HCT116 (cell line): ENCODE data around the gene TNFRSF1A. TPM values are rescaled to one million over a fixed set of nuclear protein-coding genes. Genes with fewer than 3 reads are reported as not detected.

Experiments used
- ATAC-seq: fragments of 200-7000 bp; cut with Tn5 transposase; 2 replicates; pipeline ENCODE4 v1.9.1; 2020; ENCODE audit warnings: mild to moderate bottlenecking, moderate library complexity
- BruUV-seq: library from RNA; stranded (reverse); fragments of 400-500 nt; replicated peaks from 2 replicates; lab custom pipeline; 2021; lab: Mats Ljungman, UMichigan
- CTCF ChIA-PET: fragments of 300-600 bp; sonication (Branson Sonifier 250); formaldehyde crosslinking; loops from one replicate; lab custom pipeline; 2021; ENCODE audit warnings: antibody characterized with exemption; lab: Charles Lee
- POLR2A ChIA-PET: fragments of 300-600, 350-600 bp; sonication (Branson Sonifier 250); formaldehyde crosslinking; loops from one replicate; lab custom pipeline; 2021; ENCODE audit warnings: antibody characterized with exemption; lab: Charles Lee
- RAD21 ChIA-PET, 2 experiments: fragments of 300-600 bp; sonication (Branson Sonifier 250); formaldehyde crosslinking; loops; one replicate each; lab custom pipeline; 2023; ENCODE audit warnings: low total read pairs in 2 of 2; ENCODE audit not compliant: uncharacterized antibody in 2 of 2, unreplicated experiment in 2 of 2, low non-redundant PET in 1 of 2; lab: Charles Lee
- DNase-seq: peaks from one replicate; pipeline ENCODE4 v3.0.0-alpha.2; 2010; ENCODE audit warnings: low read depth, low spot score
- H2AFZ ChIP-seq: fragments of 200-600 bp; shearing (Covaris generic), sonication (generic); 2 replicates; pipeline ENCODE4 v1.6.1; 2017; ENCODE audit warnings: low read depth, mixed run types, mixed read lengths, antibody characterized with exemption, low read length; ENCODE audit not compliant: poor library complexity, severe bottlenecking
- H3K27ac ChIP-seq: 2 replicates; pipeline ENCODE4 v1.5.1; 2012; ENCODE audit warnings: low read depth, low read length
- H3K27me3 ChIP-seq: fragments of 200-600 bp; sonication (generic); 2 replicates; pipeline ENCODE4 v1.6.1; 2016; ENCODE audit warnings: mixed run types, low read length, mixed read lengths; ENCODE audit not compliant: insufficient read depth
- H3K36me3 ChIP-seq, 2 experiments: fragments of 200-500 bp in 1 of 2; fragments of 200-600 bp in 1 of 2; sonication (Bioruptor generic) in 1 of 2; sonication (generic) in 1 of 2; 2 replicates each; pipeline versions ENCODE4 v1.5.1 to v1.6.1; 2014 to 2016; ENCODE audit warnings: low read length in 2 of 2, inconsistent platforms in 1 of 2, mixed read lengths in 1 of 2, mixed run types in 1 of 2; ENCODE audit not compliant: insufficient read depth in 2 of 2, control insufficient read depth in 1 of 2
- H3K4me1 ChIP-seq, 2 experiments: fragments of 200-600 bp in 1 of 2; sonication (generic) in 1 of 2; 2 replicates each; pipeline versions ENCODE4 v1.5.1 to v1.6.1; 2012 to 2017; ENCODE audit warnings: low read length in 2 of 2, inconsistent platforms in 1 of 2, mild to moderate bottlenecking in 1 of 2, mixed read lengths in 1 of 2, mixed run types in 1 of 2, moderate library complexity in 1 of 2; ENCODE audit not compliant: insufficient read depth in 2 of 2, control insufficient read depth in 1 of 2
- H3K4me2 ChIP-seq: fragments of 200-600 bp; sonication (generic); 2 replicates; pipeline ENCODE4 v1.6.1; 2017; ENCODE audit warnings: mixed run types, low read length, mixed read lengths
- H3K4me3 ChIP-seq, 2 experiments: fragments of 200-600 bp in 1 of 2; sonication (generic) in 1 of 2; replicated peaks in 1 of 2; 2 replicates each; pipeline ENCODE4 v1.5.1; 2011 to 2016; ENCODE audit warnings: low read length in 2 of 2, control low read depth in 1 of 2, low read depth in 1 of 2, mild to moderate bottlenecking in 1 of 2, mixed read lengths in 1 of 2, mixed run types in 1 of 2
- H3K79me2 ChIP-seq: fragments of 200-600 bp; sonication (generic); 2 replicates; pipeline ENCODE4 v1.6.1; 2017; ENCODE audit warnings: mild to moderate bottlenecking, mixed run types, low read length, moderate library complexity, mixed read lengths; ENCODE audit not compliant: insufficient read depth
- H3K9ac ChIP-seq: fragments of 200-600 bp; sonication (generic); 2 replicates; pipeline ENCODE4 v1.6.1; 2016; ENCODE audit warnings: low read length, mixed read lengths
- H3K9me2 ChIP-seq: fragments of 200-600 bp; sonication (generic), shearing (Covaris generic); 2 replicates; pipeline ENCODE4 v1.6.1; 2017; ENCODE audit warnings: mixed run types, mild to moderate bottlenecking, moderate library complexity; ENCODE audit not compliant: insufficient read depth
- H3K9me3 ChIP-seq, 2 experiments: fragments of 200-500 bp in 1 of 2; fragments of 200-600 bp in 1 of 2; sonication (Bioruptor generic) in 1 of 2; sonication (generic) in 1 of 2; 2 replicates each; pipeline ENCODE4 v1.6.1; 2014 to 2017; ENCODE audit warnings: low read length in 2 of 2, mixed read lengths in 2 of 2, inconsistent platforms in 1 of 2, low read depth in 1 of 2, mild to moderate bottlenecking in 1 of 2, mixed run types in 1 of 2, moderate library complexity in 1 of 2; ENCODE audit not compliant: control insufficient read depth in 1 of 2, insufficient read depth in 1 of 2
- H4K20me1 ChIP-seq: fragments of 200-600 bp; sonication (generic), shearing (Covaris generic); 2 replicates; pipeline ENCODE4 v1.6.1; 2017; ENCODE audit warnings: mixed run types, mild to moderate bottlenecking, moderate library complexity; ENCODE audit not compliant: insufficient read depth
- ATF3 ChIP-seq: IDR thresholded peaks from 2 replicates; pipeline ENCODE4 v1.6.1; 2012
- CBX3 ChIP-seq: IDR thresholded peaks from 2 replicates; pipeline ENCODE4 v1.6.1; 2012; ENCODE audit warnings: low read depth
- CEBPB ChIP-seq: IDR thresholded peaks from 2 replicates; pipeline ENCODE4 v1.6.1; 2012; ENCODE audit warnings: low read depth
- EGR1 ChIP-seq: IDR thresholded peaks from 2 replicates; pipeline ENCODE4 v1.6.1; 2012; ENCODE audit warnings: low read depth
- ELF1 ChIP-seq: IDR thresholded peaks from 2 replicates; pipeline ENCODE4 v1.6.1; 2012; ENCODE audit warnings: low read depth, borderline replicate concordance
- EZH2 ChIP-seq: fragments of 200-600 bp; sonication (generic); IDR thresholded peaks from 2 replicates; pipeline ENCODE4 v1.6.1; 2017; ENCODE audit warnings: antibody characterized with exemption, mixed run types
- FOSL1 ChIP-seq: IDR thresholded peaks from 2 replicates; pipeline ENCODE4 v1.6.1; 2012; ENCODE audit warnings: low read depth
- RAD21 ChIP-seq: IDR thresholded peaks from 2 replicates; pipeline ENCODE4 v1.6.1; 2012; ENCODE audit warnings: low read depth, mild to moderate bottlenecking
- SRF ChIP-seq: IDR thresholded peaks from 2 replicates; pipeline ENCODE4 v1.6.1; 2012; ENCODE audit warnings: low read depth
- TCF7L2 ChIP-seq: IDR thresholded peaks from 2 replicates; pipeline ENCODE4 v1.7.0; 2011; ENCODE audit warnings: borderline replicate concordance, inconsistent platforms; ENCODE audit not compliant: insufficient read depth, insufficient read length; ENCODE audit errors: extremely low read depth
- YY1 ChIP-seq: IDR thresholded peaks from 2 replicates; pipeline ENCODE4 v1.6.1; 2011; ENCODE audit warnings: low read length, low read depth, moderate library complexity, mild to moderate bottlenecking; ENCODE audit not compliant: insufficient replicate concordance; ENCODE audit errors: extremely low read depth
- ZNF274 ChIP-seq: fragments of 200-500 bp; sonication (Bioruptor generic); IDR thresholded peaks from 2 replicates; pipeline ENCODE4 v1.6.1; 2014; ENCODE audit warnings: mild to moderate bottlenecking, low read depth, low read length, inconsistent platforms
- intact Hi-C: fragments of 100-400 bp; cut with micrococcal nuclease; formaldehyde crosslinking; loops from 2 replicates; pipeline ENCODE4 v1.10.0; 2022
- total RNA-seq: library from RNA; stranded (reverse); gene quantifications from one replicate; pipeline ENCODE4 v1.2.1, GENCODE V29; 2021; ENCODE audit not compliant: unreplicated experiment
- TF ChIP-seq, protein P1 (sequence below): IDR thresholded peaks from 2 replicates; pipeline ENCODE4 v1.6.1; 2011; ENCODE audit warnings: mild to moderate bottlenecking, low read length, moderate library complexity; ENCODE audit not compliant: insufficient replicate concordance; ENCODE audit errors: extremely low read depth
- TF ChIP-seq, protein P2 (sequence below), 3 experiments: fragments of 200-600 bp in 1 of 3; sonication (generic) in 1 of 3; IDR thresholded peaks in 2 of 3; conservative IDR thresholded peaks in 1 of 3; 2 replicates each; pipeline ENCODE4 v1.5.1; 2012 to 2017; ENCODE audit warnings: low read depth in 2 of 3, low read length in 2 of 3, antibody characterized with exemption in 1 of 3, borderline replicate concordance in 1 of 3, control low read depth in 1 of 3, mild to moderate bottlenecking in 1 of 3, mixed read lengths in 1 of 3, mixed run types in 1 of 3, moderate library complexity in 1 of 3; ENCODE audit not compliant: insufficient read depth in 1 of 3

Gene TNFRSF1A
- total RNA-seq, 1 experiment from 2014 or later, result 129 TPM

- TF ChIP-seq ZNF274 (no peak), EGR1 (no peak), CBX3 (no peak), TCF7L2 (no peak)
- TF ChIP-seq, protein P1, sequence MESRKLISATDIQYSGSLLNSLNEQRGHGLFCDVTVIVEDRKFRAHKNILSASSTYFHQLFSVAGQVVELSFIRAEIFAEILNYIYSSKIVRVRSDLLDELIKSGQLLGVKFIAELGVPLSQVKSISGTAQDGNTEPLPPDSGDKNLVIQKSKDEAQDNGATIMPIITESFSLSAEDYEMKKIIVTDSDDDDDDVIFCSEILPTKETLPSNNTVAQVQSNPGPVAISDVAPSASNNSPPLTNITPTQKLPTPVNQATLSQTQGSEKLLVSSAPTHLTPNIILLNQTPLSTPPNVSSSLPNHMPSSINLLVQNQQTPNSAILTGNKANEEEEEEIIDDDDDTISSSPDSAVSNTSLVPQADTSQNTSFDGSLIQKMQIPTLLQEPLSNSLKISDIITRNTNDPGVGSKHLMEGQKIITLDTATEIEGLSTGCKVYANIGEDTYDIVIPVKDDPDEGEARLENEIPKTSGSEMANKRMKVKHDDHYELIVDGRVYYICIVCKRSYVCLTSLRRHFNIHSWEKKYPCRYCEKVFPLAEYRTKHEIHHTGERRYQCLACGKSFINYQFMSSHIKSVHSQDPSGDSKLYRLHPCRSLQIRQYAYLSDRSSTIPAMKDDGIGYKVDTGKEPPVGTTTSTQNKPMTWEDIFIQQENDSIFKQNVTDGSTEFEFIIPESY, result no peak
- TF ChIP-seq, protein P2, sequence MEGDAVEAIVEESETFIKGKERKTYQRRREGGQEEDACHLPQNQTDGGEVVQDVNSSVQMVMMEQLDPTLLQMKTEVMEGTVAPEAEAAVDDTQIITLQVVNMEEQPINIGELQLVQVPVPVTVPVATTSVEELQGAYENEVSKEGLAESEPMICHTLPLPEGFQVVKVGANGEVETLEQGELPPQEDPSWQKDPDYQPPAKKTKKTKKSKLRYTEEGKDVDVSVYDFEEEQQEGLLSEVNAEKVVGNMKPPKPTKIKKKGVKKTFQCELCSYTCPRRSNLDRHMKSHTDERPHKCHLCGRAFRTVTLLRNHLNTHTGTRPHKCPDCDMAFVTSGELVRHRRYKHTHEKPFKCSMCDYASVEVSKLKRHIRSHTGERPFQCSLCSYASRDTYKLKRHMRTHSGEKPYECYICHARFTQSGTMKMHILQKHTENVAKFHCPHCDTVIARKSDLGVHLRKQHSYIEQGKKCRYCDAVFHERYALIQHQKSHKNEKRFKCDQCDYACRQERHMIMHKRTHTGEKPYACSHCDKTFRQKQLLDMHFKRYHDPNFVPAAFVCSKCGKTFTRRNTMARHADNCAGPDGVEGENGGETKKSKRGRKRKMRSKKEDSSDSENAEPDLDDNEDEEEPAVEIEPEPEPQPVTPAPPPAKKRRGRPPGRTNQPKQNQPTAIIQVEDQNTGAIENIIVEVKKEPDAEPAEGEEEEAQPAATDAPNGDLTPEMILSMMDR (IDR thresholded peaks at IDR 0.05 in 2 of 3, conservative IDR thresholded peaks at IDR 0.05 in 1 of 3; ENCODE audit: borderline replicate concordance in 1 of 3, insufficient read depth in 1 of 3, low read depth in 2 of 3, low read length in 2 of 3), result no peak
Observed at GRCh38 chr12:6363010-6363329, 21.1 kb upstream of the TNFRSF1A start (continued).

GRCh38 chr12:6362403-6362802 lies 20.5 kb upstream of the TNFRSF1A start:
- POLR2A ChIA-PET, result interaction anchor here (1.0 to 2.4 kb wide), 4 partner anchors 17 to 361 kb away, joined by 3 to 9 read pairs (median 3); partner anchors contain the start of gene COPS7A
- Histone ChIP-seq H3K4me3 (no peak overlapping the region), H3K27me3 (no peaks in the 10 kb centered on the region), H3K9me2 (no peaks in the 10 kb centered on the region), H3K27ac (peak overlapping the region; percentile 99), H4K20me1 (no peaks in the 10 kb centered on the region), H3K4me1 (peaks cover 53 to 72% of the 10 kb centered on the region in 2 experiments), H3K9ac (peak overlapping the region; percentile 85), H3K9me3 (no peaks in the 10 kb centered on the region), H3K79me2 (peaks cover 49% of the 10 kb centered on the region), H3K4me2 (peak overlapping the region; percentile 98), H3K36me3 (peaks cover 2 to 17% of the 10 kb centered on the region in 2 experiments; a peak in 3 of 4 replicates), H2AFZ (no peak overlapping the region)
- ATAC-seq (no peak), DNase-seq (no peak)
- RAD21 ChIA-PET, result interaction anchor here in 1 of 2 experiments (1.5 kb wide), 1 partner anchor 17 kb away, joined by 3 read pairs; no protein-coding TSS in a partner anchor
- CTCF ChIA-PET, result interaction anchor here (1.3 kb wide), 1 partner anchor 103 kb away, joined by 3 read pairs; no protein-coding TSS in a partner anchor
- intact Hi-C loops, result no loop called here
- no TSS peak for BruUV-seq
- TF ChIP-seq, protein P2 (IDR thresholded peaks at IDR 0.05 in 2 of 3, conservative IDR thresholded peaks at IDR 0.05 in 1 of 3; ENCODE audit: borderline replicate concordance in 1 of 3, insufficient read depth in 1 of 3, low read depth in 2 of 3, low read length in 2 of 3), result no peak
- TF ChIP-seq, protein P1, result no peak
- TF ChIP-seq TCF7L2 (no peak), ELF1 (no peak), RAD21 (no peak), EGR1 (no peak), SRF (no peak), ATF3 (no peak), CEBPB (no peak), FOSL1 (no peak), YY1 (no peak), EZH2 (no peak)
